Mammary epithelial cell (primary cell): Measurements from ENCODE around the gene TTLL9.

Source experiments
- CTCF ChIP-seq, 2 donors: IDR thresholded peaks in 1 of 2; conservative IDR thresholded peaks in 1 of 2; 2 replicates each; pipeline ENCODE4 v1.5.1; 2011 to 2012; ENCODE audit warnings: inconsistent platforms in 2 of 2, low read length in 2 of 2, mild to moderate bottlenecking in 2 of 2, control low read depth in 1 of 2, low read depth in 1 of 2; ENCODE audit not compliant: insufficient read depth in 1 of 2; ENCODE audit errors: extremely low read depth in 1 of 2
- EZH2 ChIP-seq: IDR thresholded peaks from 2 replicates; pipeline ENCODE4 v1.6.1; 2012; ENCODE audit warnings: low read length, inconsistent platforms, borderline replicate concordance

GRCh38 chr20:31915491-31916280 lies 45.3 kb downstream of the TTLL9 start:
- TF ChIP-seq CTCF (conservative IDR thresholded peaks at IDR 0.05 in 1 of 2, IDR thresholded peaks at IDR 0.05 in 1 of 2; ENCODE audit: extremely low read depth in 1 of 2, insufficient read depth in 1 of 2, low read depth in 1 of 2, low read length in 2 of 2) = no peak
- TF ChIP-seq EZH2 = no peak
